Ureter (tissue), 1 donor: Measurements from ENCODE around the gene BTN1A1. TPM values are rescaled to one million over a fixed set of nuclear protein-coding genes. Genes with fewer than 3 reads are reported as not detected.
"Not testable (repeated sequence)": the region's sequence is repeated elsewhere in the genome, so short reads cannot be mapped to it uniquely, and the experiment has no call there.

Experiments
- DNase-seq: peaks from one replicate; pipeline ENCODE4 v3.0.0-alpha.2; 2020; ENCODE audit warnings: low spot score
- total RNA-seq: library from RNA; stranded (reverse); gene quantifications from one replicate; pipeline ENCODE4 v1.2.4, GENCODE V29; 2023
- donor health status: DM: yes; HTN: yes; CAD: no.

BTN1A1 gene
- total RNA-seq, 1 donor from 2014 or later = not detected

- peak; percentile 89 for DNase-seq
Observed at GRCh38 chr6:26537846-26538571, 37.9 kb downstream of the BTN1A1 start, which contains the start of gene HMGN4. HMGN4 (plus strand) TSS chr6:26538366; CDS start chr6:26545207, 6,841 bp downstream.

- no peak for DNase-seq
Observed at GRCh38 chr6:26538572-26538902, 38.4 kb downstream of the BTN1A1 start.

- no peak for DNase-seq
Observed at GRCh38 chr6:26539071-26539615, 39.0 kb downstream of the BTN1A1 start.

DNA sequence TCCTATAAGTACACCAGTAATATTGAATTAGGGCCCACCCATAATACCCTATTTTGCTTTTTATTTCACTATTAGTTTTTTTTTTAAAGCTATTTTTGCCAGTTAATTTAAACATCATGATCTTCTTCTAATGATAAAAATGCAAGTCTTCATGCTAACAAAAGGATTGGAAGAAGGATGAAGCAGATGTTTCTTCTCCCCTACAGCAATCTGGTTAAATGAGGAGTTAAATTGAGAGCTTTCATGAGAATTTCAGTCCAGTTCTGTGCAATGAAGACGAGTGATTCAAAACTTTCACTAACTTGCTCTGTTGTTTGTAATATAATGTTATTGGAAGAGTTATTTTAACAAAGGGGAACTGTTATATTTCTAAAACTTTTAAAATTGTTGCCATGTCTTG lies 41.5 kb downstream of the BTN1A1 start:
- DNase-seq = no peak

DNA sequence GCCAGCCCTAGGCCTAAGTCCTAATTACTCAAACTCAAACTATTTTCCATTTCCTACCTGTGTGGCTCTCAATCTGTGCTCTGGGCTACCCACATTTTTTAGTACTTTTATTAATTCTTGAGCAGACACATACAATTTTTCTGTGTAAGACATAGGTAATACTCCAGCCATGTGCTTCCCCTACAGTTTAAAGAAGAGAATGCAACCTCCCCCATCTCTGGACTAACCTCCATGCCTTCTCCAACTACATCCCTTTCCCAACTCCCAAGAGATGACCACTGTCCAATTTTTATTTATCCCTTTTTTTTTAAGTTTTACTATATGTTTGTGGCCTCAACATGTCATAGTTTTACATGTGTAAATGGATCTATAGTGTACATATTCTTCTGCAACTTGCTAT lies 43.9 kb downstream of the BTN1A1 start:
- DNase-seq = no peak

- DNase-seq = no peak
Observed at GRCh38 chr6:26544473-26544872, 44.4 kb downstream of the BTN1A1 start.

- DNase-seq = no peak
Observed at GRCh38 chr6:26545627-26546026, 45.5 kb downstream of the BTN1A1 start.

- not testable (repeated sequence) for DNase-seq
Observed at GRCh38 chr6:26547363-26547762, 47.3 kb downstream of the BTN1A1 start.

- peak; percentile 66 for DNase-seq
Observed at GRCh38 chr6:26550250-26550993, 50.3 kb downstream of the BTN1A1 start.

- no peak for DNase-seq
Observed at GRCh38 chr6:26552205-26552604, 52.1 kb downstream of the BTN1A1 start.

DNA sequence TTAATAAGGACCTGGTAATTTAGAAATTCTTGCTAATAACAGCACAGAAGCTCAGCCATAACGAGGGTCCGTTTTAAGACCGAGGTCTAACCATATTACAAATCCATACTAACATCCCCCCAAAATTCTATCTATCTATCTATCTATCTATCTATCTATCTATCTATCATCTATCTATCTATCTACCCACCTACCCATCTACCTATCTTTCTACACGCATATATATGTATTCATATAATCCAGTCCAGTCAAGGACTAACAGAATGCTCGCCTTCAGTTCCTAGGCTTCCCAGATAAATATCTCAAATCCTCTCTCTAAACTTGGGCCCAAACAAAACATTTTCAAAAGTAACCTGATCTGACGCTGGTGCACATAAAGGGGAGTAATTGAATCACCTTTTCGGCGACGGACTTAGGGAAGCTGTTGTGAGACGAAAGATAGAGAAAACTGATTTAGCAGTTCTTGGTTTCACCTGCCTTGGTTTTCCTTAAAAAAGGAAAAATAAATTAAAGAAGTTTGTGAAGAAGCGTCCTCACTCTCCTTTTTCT lies 52.6 kb downstream of the BTN1A1 start:
- DNase-seq = no peak

DNA sequence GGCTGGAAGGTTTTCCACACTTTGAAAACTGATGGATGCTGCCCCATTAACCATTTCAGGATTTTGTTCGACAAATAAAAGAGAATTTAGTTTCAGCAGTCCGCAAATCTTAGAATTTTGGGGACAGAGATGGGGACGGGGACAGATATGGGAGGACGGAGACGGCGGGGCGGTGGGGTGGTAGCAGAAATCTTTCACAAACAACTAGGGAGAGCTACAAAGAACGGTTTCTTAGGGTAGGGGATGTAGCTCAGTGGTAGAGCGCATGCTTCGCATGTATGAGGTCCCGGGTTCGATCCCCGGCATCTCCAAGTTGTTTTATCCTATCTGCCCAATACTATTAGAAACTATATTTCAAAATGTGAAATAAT lies 53.1 kb downstream of the BTN1A1 start:
- DNase-seq = peak; percentile 78

GRCh38 chr6:26553635-26554446 lies 53.7 kb downstream of the BTN1A1 start:
- peak; percentile 83 for DNase-seq

DNA sequence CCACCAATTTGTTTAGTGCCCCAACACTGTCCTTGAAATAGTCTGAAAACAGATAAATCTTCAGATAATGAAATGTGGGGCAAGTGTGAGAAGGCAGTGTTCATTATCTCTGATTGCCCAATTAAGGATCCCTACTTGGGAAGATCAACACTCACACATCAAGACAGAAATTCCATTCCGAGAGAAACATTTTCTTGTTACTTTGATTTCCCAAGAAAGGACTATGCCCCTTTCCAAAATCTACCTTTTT lies 54.3 kb downstream of the BTN1A1 start:
- DNase-seq = no peak

DNA sequence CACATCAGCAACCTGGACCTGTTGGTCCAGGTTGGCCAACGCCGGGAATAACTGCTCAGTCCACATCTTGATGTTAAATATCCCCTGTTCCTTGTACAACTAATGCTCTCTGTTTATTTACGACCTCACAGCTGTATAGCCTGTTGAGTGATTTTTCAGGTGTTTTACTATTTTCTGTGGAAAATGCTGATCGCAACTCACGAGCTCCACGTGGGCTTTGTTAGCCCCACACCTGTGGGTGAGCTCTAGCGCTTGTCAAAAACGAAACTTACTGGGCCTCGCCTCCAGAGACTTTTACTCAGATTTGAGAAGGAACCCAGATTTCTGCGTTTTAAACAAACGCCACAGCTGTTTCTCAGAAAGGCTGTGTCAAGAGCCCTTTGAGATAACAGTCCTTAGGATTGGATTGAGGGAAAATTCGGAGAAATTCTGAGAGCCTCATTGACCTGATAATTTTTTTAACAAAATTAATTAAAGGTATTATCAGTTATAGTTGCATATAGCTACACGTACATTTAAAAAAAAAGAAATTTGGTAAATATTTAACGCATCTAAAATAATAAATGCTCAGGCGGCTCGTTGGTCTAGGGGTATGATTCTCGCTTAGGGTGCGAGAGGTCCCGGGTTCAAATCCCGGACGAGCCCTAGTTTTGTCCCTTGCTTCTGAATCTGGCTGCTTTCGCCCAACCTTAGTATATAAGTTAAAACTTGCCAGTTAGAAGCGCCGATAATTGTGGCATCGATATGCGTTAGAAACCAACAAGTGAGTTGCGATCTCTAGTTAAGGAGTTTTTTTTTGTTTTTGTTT lies 54.8 kb downstream of the BTN1A1 start:
- DNase-seq = no peak

DNA sequence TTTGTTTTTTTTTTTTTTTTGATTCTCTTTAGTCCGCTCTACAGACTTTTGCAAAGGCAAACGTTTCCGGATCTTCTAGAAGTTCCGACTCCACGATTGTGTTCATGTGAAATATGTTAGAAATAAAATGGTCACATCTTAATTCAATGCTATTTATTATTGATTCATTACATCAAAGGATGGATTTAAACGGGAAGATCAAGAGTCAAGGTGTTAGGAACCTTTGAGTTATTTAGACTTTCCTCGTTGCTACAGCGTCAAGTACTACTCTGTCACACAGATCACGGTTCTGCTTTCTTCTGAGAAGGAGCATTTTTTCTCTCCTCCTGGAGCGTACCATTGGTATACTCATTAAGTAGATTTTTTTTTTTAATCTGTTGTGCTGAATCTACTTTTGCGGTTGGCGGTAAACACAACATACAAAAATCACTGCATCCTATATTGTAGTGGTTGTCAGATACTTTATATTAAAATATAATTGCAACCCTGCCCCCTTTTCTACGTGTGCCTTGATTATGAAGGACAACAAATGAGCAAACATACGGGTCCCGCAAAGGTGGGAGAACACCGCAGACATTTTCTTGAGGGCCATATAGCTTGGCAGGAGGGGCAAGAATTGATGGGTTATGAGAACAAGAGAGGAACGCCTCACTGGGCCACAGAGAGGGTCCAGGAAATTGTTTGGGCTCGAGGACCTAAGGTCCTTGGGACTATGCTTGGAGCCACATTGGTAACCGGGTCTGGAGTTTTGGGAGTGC lies 55.6 kb downstream of the BTN1A1 start:
- no peak for DNase-seq

DNA sequence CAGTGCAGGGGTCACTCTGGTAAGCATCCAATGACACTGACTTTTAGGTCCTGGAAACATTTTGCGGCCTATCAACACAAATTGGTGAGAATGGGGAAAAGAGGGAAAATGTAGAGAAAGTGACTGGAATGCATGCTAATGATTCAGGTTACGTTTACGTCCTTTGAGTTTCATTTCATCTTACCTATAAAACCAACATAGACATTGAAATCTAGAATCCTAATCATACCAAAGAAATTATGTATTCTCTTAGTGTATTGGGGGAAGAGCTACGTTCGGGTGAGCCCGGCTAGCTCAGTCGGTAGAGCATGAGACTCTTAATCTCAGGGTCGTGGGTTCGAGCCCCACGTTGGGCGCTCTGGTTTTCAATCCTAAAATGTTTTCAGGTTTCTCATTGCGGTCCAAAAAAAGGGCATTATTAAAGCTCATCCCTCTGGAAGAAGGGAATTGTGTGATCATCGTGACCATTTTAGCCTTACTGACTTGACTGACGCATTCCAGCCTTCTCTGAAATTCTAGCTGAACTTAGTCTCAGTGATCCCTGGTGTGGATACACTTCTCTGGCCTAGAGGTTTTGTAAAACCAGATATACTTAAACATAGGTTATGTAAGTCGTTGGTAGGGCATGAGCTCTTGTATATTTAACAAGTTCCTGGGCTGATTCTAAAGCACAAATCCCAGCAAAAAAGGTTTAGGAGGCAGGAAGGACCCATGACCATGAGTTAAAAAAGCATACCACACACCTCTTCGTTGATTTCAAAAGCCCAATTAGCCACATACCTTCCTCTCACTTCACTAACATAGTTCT lies 56.4 kb downstream of the BTN1A1 start:
- DNase-seq = no peak
